Measurements from ENCODE around the gene ZNF121.
A peak's percentile ranks its signal among the peaks of the same experiment; 100 is the strongest.
"Not testable (repeated sequence)": the region's sequence is repeated elsewhere in the genome, so short reads cannot be mapped to it uniquely, and the experiment has no call there.

Gene ZNF121

DNA sequence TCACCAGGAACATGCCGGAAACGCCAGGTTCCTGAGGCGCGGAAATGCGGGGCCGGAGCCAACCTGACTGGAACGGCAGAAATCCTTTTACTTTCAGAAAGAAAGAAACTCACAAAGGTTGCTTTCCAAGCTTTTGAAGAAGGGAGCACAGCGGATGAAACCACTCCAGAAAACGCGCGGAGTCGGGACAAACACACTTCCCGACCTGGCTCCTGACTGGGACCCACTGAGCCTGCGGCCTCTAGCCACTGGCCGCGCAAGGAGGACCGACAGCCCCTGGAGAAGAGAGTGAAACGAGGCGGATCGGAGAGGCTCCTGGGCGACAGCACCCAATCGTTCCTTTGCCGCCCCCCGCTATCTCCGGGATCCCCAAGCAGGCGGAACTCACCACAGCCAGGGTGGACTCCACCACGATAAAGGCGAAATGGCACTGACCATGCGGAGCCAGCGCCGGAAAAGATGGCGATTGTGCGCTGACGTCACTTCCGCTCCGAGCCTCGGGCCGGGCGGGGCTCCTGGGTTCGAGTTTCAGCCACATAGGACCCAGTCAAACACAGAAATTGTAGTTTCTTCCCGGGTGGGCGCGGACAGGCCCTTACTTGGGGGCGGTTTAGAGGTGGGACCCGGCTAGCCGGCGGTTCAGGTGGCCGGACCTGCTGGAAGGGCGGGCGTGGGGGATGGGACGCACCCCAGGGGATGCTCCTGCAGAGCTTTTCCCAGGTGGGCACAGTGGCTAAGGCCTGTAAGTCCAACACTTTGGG lies at the start of gene ZNF121:
Gene ZNF121, minus strand, starts transcription at position 432 of the 761 bp plus-strand sequence. CDS start 16,407 bp downstream, outside the sequence.
- DNase-seq (ENCODE audit: low read depth): peak; percentile 81

DNA sequence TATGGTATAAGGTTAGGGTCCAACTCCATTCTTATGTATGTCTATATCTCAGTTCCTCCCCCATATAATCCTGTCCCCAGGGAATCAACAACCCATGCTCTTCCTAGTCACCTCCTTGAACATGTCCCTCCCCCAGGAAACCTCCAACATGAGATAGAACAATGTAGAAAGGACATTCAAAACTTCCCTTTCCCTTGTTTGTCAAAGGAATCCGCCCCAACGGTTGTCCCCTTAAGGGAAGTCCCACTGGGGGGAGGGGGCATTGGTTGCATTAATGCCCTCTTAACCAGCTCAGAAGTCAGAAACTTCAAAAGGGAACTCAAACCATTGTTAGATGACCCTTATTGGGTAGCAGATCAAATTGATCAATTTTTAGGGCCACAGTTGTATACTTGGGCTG lies 43.6 kb upstream of the ZNF121 start:
- no peak for DNase-seq (ENCODE audit: low read depth)

DNA sequence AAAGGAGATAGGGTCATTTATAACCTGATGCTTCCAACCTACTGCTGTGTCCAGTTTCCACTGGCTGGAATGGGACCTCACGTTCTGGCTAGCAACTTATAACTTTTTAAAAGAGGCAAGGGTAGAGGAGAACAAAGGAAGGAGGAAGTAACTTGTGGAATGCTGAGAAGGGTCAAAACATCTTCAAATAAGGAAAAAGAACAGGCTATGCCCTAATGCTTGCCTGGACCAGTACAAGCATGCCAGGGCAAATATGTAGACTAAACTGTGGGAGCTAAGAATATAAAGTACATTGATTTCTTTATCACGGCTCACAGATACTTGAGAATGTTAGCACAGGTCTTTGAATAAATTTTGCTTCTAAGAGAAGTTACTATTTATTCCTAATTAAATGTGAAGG lies 38.2 kb upstream of the ZNF121 start:
- DNase-seq (ENCODE audit: low read depth): peak; percentile 52

DNA sequence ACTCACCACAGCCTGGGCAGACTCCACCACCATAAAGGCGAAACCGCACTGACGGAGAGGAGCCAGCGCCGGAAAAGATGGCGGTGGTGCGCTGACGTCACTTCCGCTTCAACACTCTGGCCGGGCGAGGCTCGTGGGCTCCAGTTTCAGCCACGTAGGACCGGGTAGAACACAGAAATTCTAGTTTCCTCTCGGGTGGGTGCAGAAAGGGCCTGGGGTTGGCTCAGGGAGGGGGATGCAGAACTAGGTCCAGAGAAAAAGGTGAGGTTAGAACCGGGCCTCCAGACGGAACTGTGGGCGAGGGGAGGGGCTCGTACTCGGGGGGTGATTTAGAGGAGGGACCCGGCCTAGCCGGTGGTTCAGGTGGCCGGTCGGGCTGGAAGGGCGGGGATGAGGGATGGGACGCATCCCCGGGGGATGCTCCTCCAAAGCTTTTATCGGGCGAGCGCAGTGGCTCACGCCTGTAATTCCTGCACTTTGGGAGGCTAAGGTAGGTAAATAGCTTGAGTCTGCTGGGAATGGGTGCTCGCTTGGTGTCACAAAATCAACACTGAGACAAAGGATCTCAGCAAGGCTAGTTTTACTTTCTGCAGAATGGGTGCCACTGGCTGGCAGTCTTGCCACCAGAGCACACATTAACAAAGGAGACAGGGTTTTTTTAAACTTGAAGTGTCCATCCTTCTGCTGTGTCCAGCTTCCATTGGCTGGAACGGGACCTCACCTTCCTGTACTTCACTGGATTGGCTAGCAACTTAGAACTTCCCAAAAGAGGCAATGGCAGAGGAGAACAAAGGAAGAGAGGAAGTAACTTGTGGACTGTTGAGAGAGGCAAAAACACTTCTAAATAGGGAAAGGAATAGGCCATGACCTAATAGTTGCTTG lies 37.1 kb upstream of the ZNF121 start, which contains the start of gene ZNF561:
Gene ZNF561, minus strand, starts transcription at position 77 of the 882 bp plus-strand sequence. CDS start 1,776 bp downstream, outside the sequence.
- peak; percentile 91 for DNase-seq (ENCODE audit: low read depth)

DNA sequence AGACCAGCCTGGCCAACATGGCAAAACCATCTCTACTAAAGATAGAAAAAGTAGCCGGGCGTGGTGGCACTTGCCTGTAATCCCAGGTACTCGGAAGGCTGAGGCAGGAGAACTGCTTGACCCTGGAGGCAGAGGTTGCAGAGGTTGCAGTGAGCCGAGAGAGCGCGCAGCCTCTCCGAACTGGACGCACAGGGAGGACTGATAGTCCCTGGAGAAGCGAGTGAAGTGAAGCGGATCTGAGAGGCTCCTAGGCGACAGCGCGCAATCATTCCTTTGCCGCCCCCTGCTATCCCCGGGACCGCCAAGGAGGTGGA lies 36.5 kb upstream of the ZNF121 start:
- DNase-seq (ENCODE audit: low read depth): no peak

DNA sequence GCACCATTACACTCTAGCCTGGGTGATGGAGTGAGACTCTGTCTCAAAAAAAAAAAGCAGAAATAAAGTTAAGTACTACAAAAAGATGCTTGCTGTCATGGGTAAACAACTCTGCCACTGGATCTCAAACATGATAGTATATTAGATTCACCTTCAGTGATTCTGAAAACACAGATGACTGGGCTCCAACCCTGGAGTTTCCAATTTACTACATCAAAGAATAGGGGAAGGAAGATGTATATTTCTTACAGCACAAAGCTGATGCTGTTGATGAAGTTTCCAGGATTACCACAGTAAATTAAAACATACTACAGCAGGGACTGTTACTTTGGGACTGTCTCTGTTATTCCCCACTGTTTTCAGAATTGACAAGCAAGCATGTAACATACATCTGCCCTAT lies 31.5 kb upstream of the ZNF121 start:
- DNase-seq (ENCODE audit: low read depth): no peak

DNA sequence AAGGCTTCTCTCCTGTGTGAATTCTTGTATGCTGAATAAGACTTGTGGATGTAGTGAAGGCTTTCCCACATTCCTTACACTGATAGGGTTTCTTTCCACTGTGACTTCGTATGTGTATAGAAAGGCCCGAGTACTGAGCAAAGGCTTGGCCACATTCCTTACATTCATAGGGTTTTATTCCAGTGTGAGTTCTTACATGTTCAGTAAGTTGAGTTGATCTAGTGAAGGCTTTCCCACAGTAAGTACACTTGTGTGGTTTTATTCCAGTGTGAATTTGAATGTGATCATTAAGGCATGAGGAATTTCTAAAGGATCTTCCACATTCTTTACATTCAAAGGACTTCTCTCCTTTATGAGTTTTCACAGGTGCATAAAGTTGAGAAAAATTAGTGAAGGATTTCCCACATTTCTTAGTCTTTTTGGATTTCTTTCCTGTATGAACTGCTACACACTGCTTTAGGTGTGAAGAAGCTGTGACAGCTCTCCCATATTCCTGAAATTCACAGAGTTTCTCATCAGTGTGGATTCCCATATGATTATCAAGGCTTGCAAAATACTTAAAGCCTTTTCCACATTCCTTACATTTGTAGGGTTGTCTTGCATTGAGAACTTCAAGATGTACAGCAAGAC lies 26.3 kb upstream of the ZNF121 start:
- DNase-seq (ENCODE audit: low read depth): no peak

DNA sequence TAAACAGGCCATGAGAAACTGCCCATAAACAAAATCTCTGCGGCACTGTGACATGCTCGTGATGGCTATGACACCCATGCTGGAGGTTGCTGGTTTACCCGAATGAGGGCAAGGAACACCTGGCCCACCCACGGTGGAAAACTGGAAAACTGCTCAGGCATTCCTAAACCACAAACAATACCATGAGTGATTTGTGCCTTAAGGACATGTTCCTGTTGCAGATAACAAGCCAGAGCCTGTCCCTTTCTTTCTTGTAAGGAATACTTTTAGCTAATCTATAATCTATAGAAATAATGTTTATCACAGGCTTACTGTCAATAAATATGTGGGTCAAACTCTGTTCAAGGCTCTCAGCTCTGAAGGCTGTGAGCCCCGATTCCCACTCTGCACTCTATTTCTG lies 24.6 kb upstream of the ZNF121 start:
- no peak for DNase-seq (ENCODE audit: low read depth)

DNA sequence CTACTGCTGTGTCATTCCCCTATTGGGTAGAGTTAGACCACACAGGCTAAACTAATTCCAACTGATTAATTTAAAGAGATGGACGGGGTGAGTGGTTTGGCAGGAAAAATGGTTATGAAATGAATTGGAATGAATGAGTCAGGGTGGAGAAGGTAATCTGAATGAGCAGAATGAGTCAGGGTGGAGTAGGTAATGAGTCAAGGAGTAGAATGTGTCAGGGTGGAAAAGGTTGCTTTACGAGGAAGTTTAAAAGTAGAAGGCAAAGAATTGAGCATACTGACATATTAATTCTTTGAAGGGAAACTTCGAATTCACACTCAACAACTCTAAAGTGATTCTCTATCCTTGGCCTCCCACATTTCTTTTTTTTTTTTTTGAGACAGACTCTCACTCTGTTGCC lies 12.7 kb upstream of the ZNF121 start:
- DNase-seq (ENCODE audit: low read depth): peak; percentile 82

DNA sequence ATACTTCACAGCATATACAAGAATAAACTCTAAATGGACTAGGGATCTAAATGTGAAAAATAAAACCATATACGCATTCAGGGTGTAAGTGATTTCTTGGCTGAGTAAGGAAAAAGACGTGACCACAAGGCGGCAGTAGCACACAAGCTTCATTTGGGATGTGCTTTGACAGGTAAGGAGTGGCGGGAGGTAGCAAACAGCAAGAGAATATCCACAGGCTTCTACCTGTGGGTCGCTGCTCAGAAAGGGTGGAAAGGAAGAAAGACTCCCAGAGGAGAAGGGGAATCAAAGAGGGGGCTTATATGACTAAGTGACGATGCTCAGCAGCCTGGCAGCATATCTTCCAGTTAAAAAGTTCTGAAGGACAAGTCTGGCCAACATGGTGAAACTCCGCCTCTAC lies 2.5 kb upstream of the ZNF121 start:
- DNase-seq (ENCODE audit: low read depth): peak; percentile 70

DNA sequence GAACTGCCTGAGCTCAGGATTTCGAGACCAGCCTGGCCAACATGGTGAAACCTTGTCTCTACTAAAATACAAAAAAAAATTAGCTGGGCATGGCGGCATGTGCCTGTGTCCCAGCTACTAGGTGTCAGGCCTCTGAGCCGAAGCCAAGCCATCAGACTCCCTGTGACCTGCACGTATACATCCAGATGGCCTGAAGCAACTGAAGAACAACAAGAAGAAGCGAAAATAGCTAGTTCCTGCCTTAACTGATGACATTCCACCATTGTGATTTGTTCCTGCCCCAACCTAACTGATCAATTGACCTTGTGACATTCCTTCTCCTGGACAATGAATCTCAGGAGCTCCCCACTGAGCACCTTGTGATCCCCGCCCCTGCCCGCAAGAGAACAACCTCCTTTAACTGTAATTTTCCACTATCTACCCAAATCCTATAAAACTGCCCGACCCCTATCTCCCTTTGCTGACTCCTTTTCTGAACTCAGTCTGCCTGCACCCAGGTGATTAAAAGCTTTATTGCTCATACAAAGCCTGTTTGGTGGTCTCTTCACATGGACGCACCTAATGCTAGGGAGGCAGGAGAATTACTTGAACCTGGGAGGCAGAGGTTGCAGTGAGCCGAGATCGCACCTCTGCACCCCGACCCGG lies 2.1 kb downstream of the ZNF121 start:
- not testable (repeated sequence) for DNase-seq (ENCODE audit: low read depth)

DNA sequence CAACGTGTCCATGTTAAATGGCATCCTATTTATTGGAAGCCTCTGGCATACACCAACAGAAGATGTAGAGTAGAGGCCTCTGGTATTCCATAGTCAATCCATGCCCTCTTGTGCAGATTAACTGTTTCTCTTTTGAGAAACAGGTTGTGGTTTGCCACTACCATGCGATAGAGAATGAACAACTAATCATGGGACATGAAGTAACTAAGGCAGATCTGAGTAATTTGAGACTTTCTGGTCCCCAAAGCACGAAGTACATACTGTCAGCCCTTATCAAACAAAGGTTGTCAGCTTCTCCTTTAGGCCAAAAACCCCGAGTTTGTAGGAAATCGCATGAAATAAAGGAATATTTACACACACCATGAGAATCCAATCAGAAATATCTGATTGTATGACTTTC lies 3.6 kb downstream of the ZNF121 start:
- DNase-seq (ENCODE audit: low read depth): no peak

DNA sequence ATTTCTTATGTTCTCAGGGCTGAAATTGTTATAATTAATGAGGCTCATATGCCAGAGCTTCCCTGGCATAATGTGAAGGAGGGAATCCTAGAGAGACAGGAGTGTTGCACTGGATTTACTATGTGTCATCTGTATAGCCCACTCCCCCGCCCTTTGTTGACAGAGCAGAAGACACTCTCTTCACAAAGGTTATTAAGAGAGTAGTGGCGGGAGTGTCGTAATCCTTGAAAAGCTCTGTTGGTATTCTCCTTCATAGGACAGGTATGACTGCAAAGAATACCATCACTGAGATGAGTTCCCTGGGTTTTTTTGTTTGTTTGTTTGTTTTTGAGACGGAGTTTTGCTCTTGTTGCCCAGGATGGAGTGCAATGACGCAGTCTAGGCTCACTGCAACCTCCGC lies 14.0 kb downstream of the ZNF121 start:
- DNase-seq (ENCODE audit: low read depth): no peak

DNA sequence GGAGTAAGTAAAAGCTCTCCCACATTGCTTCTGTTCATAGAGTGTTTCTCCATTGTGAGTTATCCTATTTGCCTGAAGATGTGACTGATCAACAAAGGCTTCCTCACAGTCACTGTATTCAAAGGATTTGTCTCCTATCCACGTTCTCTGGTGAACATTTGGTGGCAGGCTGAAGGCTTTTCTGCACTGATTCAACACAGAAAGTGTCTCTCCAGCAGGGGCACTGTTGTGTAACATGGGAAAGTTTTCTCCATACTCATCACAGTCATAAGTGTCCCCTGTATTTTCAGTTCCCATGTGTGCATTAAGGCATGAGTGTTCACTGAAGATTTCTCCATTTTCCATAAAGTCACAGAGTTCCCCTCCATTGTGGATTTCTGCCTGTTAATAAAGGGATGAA lies 17.6 kb downstream of the ZNF121 start:
- no peak for DNase-seq (ENCODE audit: low read depth)

DNA sequence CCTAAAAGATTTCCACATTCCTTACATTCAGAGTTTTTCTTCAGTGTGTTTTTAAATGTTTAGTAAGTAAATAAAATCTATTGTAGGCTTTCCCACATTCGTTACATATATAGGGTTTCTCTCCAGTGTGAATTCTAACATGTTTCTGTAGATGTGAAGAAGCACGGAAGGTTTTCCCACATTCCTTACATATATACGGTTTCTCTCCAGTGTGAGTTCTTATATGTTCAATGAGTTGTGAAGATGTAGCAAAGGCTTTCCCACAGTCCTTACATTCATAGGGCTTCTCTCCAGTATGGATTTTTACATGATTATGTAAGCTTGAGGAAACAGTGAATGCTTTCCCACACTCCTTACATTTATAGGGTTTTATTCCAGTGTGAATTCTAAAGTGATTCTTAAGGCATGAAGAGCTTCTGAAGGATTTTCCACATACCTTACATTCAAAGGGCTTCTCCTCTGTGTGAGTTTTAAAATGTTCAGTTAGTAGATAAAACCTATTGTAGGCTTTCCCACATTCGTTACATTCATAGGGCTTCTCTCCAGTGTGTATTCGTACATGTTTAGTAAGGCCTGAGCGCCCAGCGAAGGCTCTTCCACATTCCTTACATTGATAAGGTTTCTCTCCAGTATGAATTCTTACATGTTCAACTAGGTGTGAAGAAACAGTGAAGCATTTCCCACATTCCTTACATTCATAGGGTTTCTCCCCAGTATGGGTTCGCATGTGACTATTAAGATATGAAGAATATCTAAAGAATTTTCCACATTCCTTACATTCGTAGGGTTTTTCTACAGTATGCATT lies 18.2 kb downstream of the ZNF121 start:
- DNase-seq (ENCODE audit: low read depth): peak; percentile 12

DNA sequence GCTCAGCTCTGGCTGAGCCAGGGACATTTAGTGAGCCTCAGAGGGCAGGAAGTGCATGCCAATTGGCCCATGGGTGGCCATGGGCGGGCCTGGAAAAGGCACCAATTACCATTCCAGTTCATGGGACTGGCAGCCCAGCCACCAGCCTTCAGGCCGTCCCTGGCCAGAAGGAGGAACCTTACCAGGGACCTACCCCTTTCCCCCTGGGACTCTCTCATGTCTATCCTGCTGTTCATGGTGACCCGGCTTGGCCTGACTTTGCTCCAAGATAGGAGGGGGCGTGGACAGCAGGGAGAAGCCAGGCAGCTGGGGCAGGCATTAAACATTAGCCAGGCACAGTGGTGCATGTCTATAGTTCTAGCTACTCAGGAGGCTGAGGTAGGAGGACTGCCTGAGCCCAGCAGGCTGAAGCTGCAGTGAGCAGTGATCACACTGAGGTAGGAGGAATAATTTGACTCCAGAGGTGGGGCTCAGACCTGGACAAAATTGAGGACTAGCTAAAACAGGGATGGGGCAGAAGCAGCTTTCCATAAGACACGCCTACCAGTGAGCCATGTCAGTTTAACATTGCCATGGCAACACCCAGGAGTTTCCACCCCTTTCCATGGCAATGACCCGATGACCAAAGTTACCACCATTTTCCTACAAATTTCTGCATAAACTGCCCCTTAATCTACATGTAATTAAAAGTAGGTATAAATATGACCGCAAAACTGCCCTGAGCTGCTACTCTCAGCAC lies 31.6 kb downstream of the ZNF121 start:
- no peak for DNase-seq (ENCODE audit: low read depth)

DNA sequence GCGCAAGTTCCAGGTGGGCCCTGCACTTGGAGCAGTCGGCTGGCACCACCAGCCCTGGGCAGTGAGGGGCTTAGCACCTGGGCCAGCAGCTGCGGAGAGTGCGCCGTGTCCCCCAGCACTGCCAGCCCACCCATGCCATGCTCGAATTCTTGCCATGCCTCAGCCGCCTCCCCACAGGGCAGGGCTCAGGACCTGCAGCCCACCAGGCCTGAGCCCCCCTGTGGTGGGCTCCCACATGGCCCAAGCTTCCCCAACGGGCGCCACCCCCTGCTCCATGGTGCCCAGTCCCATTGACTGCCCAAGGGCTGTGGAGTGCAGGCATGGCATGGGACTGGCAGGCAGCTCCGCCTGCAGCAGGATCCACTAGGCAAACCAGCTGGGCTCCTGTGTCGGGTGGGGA lies 36.4 kb downstream of the ZNF121 start:
- no peak for DNase-seq (ENCODE audit: low read depth)

DNA sequence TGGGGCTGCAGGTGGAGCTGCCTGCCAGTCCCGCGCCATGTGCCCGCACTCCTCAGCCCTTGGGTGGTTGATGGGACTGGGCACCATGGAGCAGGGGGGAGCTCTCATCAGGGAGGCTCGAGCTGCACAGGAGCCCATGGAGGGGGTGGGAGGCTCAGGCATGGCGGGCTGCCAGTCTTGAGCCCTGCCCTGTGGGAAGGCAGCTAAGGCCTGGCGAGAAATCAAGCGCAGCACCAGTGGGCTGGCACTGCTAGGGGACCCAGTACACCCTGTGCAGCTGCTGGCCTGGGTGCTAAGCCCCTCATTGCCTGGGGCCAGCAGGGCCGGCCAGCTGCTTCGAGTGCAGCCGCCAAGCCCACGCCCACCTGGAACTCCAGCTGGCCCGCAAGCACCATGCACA lies 43.0 kb downstream of the ZNF121 start:
- not testable (repeated sequence) for DNase-seq (ENCODE audit: low read depth)

DNA sequence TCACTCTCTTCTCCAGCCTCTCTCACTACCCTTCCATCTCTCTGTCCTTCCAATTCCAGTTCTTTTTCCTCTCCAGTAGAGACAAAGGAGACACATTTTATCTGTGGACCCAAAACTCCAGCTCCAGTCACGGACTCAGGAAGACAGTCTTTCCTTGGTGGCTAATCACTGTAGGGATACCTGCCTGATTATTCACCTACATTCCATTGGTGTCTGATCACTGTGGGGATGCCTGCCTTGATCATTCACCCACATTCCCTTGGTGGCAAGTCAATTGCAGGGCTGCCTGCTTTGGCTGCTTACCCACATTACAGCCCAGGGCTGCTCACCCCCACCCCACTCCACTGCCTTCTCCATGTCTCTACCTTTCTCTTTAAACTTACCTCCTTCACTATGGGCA lies 44.4 kb downstream of the ZNF121 start:
- not testable (repeated sequence) for DNase-seq (ENCODE audit: low read depth)

DNA sequence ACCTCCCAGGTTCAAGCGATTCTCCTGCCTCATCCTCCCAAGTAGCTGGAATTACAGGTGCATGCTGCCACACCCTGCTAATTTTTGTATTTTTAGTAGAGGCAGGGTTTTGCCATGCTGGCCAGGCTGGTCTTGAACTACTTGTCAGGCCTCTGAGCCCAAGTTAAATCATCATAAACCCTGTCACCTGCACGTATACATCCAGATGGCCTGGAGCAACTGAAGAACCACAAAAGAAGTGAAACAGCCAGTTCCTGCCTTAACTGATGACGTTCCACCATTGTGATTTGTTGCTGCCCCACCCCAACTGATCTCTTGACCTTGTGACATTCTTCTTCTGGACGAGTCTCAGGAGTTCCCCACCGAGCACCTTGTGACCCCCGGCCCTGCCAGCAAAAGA lies 45.1 kb downstream of the ZNF121 start:
- DNase-seq (ENCODE audit: low read depth): not testable (repeated sequence)

Data from EH (cell line).